HG03103 (cell line): ENCODE results near the gene AMOTL1.

Source experiments
- ATAC-seq: cut with Tn5 transposase; IDR thresholded peaks from one replicate; pipeline ENCODE4 v1.9.1; 2021; ENCODE audit warnings: low read depth; ENCODE audit not compliant: unreplicated experiment

AMOTL1 gene

GRCh38 chr11:94766713-94767206, 1.4 kb upstream of the AMOTL1 start:
- no peak for ATAC-seq

- ATAC-seq: no peak
Observed at GRCh38 chr11:94767291-94767690, 865 bp upstream of the AMOTL1 start.

- no peak for ATAC-seq
Observed at GRCh38 chr11:94768602-94769541, 716 bp downstream of the AMOTL1 start.

GRCh38 chr11:94769880-94770279, 1.7 kb downstream of the AMOTL1 start:
- no peak for ATAC-seq

GRCh38 chr11:94770563-94771120, 2.5 kb downstream of the AMOTL1 start:
- ATAC-seq: no peak

- no peak for ATAC-seq
Observed at GRCh38 chr11:94771390-94771789, 3.2 kb downstream of the AMOTL1 start.

- no peak for ATAC-seq
Observed at GRCh38 chr11:94771951-94772350, 3.8 kb downstream of the AMOTL1 start.

- ATAC-seq: no peak
Observed at GRCh38 chr11:94773842-94774241, 5.7 kb downstream of the AMOTL1 start.

- no peak for ATAC-seq
Observed at GRCh38 chr11:94774345-94774744, 6.2 kb downstream of the AMOTL1 start.

GRCh38 chr11:94775567-94776327, 7.6 kb downstream of the AMOTL1 start:
- ATAC-seq: no peak

GRCh38 chr11:94776351-94777321, 8.5 kb downstream of the AMOTL1 start:
- no peak for ATAC-seq

GRCh38 chr11:94780432-94780831, 12.3 kb downstream of the AMOTL1 start:
- no peak for ATAC-seq

- ATAC-seq: no peak
Observed at GRCh38 chr11:94781837-94782236, 13.7 kb downstream of the AMOTL1 start.

GRCh38 chr11:94782446-94782845, 14.3 kb downstream of the AMOTL1 start:
- no peak for ATAC-seq

GRCh38 chr11:94784884-94785283, 16.7 kb downstream of the AMOTL1 start:
- no peak for ATAC-seq

- no peak for ATAC-seq
Observed at GRCh38 chr11:94785509-94785908, 17.4 kb downstream of the AMOTL1 start.

GRCh38 chr11:94786264-94787126, 18.3 kb downstream of the AMOTL1 start:
- ATAC-seq: no peak

GRCh38 chr11:94787801-94788200, 19.6 kb downstream of the AMOTL1 start:
- ATAC-seq: no peak

- no peak for ATAC-seq
Observed at GRCh38 chr11:94788396-94788795, 20.2 kb downstream of the AMOTL1 start.
